Measurements from ENCODE around the gene RASL10B.

The RASL10B gene

DNA sequence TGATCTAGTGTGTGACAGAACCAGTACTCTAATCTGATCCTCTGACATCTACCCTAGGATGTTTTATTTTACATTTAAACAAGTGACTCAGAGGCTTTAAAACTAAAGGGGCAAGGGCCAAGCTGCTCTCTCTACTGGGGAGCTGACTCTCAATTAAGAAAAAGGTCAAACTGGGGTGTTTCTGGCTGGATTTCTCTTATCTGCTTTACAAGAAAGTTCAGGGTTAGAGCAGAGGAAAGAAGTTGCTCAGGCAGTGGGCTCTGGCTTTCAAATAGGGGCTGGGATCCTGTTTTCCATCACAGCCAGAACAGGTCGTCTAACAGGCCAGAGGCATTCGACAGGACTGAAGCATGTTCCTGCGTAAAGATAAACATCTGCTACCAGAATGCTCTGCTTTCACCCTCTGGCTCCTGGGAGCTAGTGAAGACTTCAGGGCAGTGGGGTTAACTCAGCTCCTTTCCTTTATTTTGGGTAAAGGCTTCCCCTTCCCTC lies 55.5 kb downstream of the RASL10B start:
- peaks cover 53% of the 10 kb centered on the region for H3K27me3 ChIP-seq
- no peak overlapping the region for H3K27ac ChIP-seq
- no peaks in the 10 kb centered on the region for H3K4me1 ChIP-seq (ENCODE audit: control insufficient read depth in 1 of 2, insufficient read depth in 1 of 2, low read depth in 1 of 2, low read length in 1 of 2)
- H3K4me3 ChIP-seq (ENCODE audit: low read depth in 1 of 2, low read length in 1 of 2): no peak overlapping the region
- no peaks in the 10 kb centered on the region for H3K9me3 ChIP-seq
- TF ChIP-seq, protein P1, sequence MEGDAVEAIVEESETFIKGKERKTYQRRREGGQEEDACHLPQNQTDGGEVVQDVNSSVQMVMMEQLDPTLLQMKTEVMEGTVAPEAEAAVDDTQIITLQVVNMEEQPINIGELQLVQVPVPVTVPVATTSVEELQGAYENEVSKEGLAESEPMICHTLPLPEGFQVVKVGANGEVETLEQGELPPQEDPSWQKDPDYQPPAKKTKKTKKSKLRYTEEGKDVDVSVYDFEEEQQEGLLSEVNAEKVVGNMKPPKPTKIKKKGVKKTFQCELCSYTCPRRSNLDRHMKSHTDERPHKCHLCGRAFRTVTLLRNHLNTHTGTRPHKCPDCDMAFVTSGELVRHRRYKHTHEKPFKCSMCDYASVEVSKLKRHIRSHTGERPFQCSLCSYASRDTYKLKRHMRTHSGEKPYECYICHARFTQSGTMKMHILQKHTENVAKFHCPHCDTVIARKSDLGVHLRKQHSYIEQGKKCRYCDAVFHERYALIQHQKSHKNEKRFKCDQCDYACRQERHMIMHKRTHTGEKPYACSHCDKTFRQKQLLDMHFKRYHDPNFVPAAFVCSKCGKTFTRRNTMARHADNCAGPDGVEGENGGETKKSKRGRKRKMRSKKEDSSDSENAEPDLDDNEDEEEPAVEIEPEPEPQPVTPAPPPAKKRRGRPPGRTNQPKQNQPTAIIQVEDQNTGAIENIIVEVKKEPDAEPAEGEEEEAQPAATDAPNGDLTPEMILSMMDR (IDR thresholded peaks at IDR 0.05): no peak
- H3K36me3 ChIP-seq: no peaks in the 10 kb centered on the region

DNA sequence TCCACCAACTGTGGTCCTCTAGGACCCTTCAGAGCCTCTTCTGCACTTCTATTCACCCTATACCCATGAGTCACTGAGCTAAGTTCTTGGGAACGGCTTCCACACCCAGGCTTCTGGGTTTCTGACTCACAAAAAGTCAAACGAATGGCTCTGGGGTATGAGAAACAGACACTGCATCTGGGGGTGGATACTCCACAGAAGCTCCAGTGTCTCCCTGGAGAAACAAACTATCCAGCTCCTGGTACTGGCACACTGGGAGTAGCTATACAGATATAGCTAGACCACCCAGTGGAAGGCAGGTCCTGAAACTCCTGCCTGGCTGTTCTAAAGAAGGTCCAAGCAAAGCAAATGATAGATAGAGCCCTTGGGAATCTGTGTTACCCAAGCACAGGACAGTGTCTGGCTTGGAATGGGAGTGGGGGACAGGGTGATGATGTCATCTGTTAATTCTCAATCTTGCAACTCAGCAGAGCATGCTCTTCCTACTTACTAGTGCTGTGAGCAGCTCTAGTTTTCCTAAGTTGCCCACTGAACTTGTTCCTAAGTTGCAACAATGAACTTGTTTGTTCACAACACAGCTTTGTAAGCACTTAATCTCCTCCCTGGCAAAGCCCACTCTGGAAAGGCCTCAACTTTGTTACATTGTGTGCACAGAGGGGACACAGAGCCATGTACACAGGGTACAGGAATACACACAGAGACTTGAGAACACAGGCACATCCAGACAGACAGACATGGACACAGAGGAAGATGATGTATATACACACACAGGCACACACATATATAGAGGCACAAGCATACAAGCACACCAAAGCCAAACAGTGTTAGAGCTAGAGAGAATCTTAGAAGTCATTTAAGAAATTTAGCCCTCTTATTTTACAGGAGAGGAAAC lies 57.3 kb downstream of the RASL10B start:
- H3K27ac ChIP-seq: no peak overlapping the region
- no peaks in the 10 kb centered on the region for H3K4me1 ChIP-seq (ENCODE audit: control insufficient read depth in 1 of 2, insufficient read depth in 1 of 2, low read depth in 1 of 2, low read length in 1 of 2)
- TF ChIP-seq, protein P1 (IDR thresholded peaks at IDR 0.05): no peak
- H3K4me3 ChIP-seq (ENCODE audit: low read depth in 1 of 2, low read length in 1 of 2): no peak overlapping the region
- H3K36me3 ChIP-seq: no peaks in the 10 kb centered on the region
- no peaks in the 10 kb centered on the region for H3K9me3 ChIP-seq
- peaks cover 56% of the 10 kb centered on the region for H3K27me3 ChIP-seq

DNA sequence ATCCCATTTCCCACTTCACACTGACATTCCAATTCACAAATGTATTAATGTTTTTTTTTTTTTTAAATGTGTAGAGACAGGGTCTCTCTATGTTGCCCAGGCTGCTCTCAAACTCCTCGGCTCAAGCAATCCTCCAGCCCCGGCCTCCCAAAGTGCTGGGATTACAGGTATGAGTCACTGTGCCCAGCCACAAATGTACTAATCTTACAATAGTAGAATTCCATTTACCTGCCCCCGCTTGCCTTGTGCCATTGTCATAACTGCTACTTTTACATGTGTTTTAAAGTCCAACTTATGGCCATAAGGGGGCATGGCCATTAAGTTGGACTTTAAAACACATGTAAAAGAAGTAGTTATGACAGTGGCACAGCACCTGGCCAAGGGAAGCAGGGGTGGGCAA lies 59.4 kb downstream of the RASL10B start:
- no peaks in the 10 kb centered on the region for H3K9me3 ChIP-seq
- peaks cover 5 to 8% of the 10 kb centered on the region in 2 experiments for H3K4me1 ChIP-seq (ENCODE audit: control insufficient read depth in 1 of 2, insufficient read depth in 1 of 2, low read depth in 1 of 2, low read length in 1 of 2)
- peaks cover 77% of the 10 kb centered on the region for H3K27me3 ChIP-seq
- H3K4me3 ChIP-seq (ENCODE audit: low read depth in 1 of 2, low read length in 1 of 2): no peak overlapping the region
- no peaks in the 10 kb centered on the region for H3K36me3 ChIP-seq
- TF ChIP-seq, protein P1 (IDR thresholded peaks at IDR 0.05): no peak
- H3K27ac ChIP-seq: no peak overlapping the region

DNA sequence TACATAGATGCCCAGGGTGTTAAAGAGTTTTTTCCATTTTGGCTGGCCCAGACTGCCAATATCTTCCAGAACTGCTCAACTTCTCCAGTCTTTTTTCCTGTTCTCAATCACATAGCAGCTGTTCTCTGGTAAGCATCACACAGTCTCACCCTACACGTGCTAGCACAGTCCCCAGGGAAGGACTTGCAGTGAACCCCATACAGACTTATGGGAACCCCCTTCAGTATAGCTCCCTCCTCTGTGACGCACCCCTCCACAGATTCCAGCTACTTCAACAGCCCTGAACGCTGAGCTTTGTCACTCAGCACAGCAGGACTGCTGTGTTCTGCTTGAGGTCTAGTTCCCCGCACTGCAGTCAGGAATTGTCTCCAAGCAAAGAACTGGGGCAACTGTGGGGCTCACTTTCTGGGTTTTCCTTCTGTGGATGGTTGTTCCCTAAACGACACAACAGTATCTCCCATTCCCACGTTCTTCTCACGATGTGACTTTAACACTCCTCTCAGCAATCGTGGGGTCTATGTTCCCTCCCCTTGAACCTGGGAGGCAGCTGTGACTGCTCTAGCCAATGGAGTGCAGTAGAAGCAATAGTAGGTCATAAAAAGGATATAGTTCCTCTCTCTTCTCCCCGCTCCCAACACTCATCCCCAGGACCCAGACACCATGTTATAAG lies 60.4 kb downstream of the RASL10B start:
- no peaks in the 10 kb centered on the region for H3K36me3 ChIP-seq
- peaks cover 85% of the 10 kb centered on the region for H3K27me3 ChIP-seq
- TF ChIP-seq, protein P1 (IDR thresholded peaks at IDR 0.05): no peak
- no peaks in the 10 kb centered on the region for H3K9me3 ChIP-seq
- H3K27ac ChIP-seq: no peak overlapping the region
- peaks cover 7 to 9% of the 10 kb centered on the region in 2 experiments for H3K4me1 ChIP-seq (ENCODE audit: control insufficient read depth in 1 of 2, insufficient read depth in 1 of 2, low read depth in 1 of 2, low read length in 1 of 2)
- no peak overlapping the region for H3K4me3 ChIP-seq (ENCODE audit: low read depth in 1 of 2, low read length in 1 of 2)

Data from neutrophil (primary cell).